Right lobe of liver (tissue), 6 donors: Measurements from ENCODE around the gene PPBP. TPM values are rescaled to one million over a fixed set of nuclear protein-coding genes. Genes with fewer than 3 reads are reported as not detected.

Experiments used
- ATAC-seq, 4 donors: fragments of 200-7000 bp; cut with Tn5 transposase; one replicate each; pipeline ENCODE4 v1.9.1; 2020; ENCODE audit warnings: mild to moderate bottlenecking in 4 of 4, moderate library complexity in 4 of 4
- DNase-seq, 3 donors: peaks; one replicate each; pipeline ENCODE4 v3.0.0-alpha.2; 2020
- H3K27ac ChIP-seq, 3 donors: fragments of 200-600 bp; one replicate each; pipeline ENCODE4 v1.8.0; 2022
- H3K27me3 ChIP-seq, 2 donors: fragments of 200-600 bp; one replicate each; pipeline ENCODE4 v1.8.0; 2022
- H3K36me3 ChIP-seq, 4 donors: fragments of 200-600 bp; sonication (generic) in 1 of 4; one replicate each; pipeline versions ENCODE4 v1.5.1 to v1.8.0; 2017 to 2022; ENCODE audit warnings: control low read depth in 1 of 4
- H3K4me1 ChIP-seq, 4 donors: fragments of 200-600 bp; sonication (generic) in 1 of 4; one replicate each; pipeline versions ENCODE4 v1.5.1 to v1.8.0; 2017 to 2022; ENCODE audit warnings: control low read depth in 1 of 4
- H3K4me3 ChIP-seq, 3 donors: fragments of 200-600 bp; one replicate each; pipeline ENCODE4 v1.8.0; 2022
- H3K9me3 ChIP-seq, 4 donors: fragments of 200-600 bp; sonication (generic) in 1 of 4; one replicate each; pipeline versions ENCODE4 v1.5.1 to v1.8.0; 2017 to 2022; ENCODE audit warnings: control low read depth in 1 of 4
- POLR2A ChIP-seq: fragments of 450-650 bp; IDR thresholded peaks from one replicate; pipeline ENCODE4 v1.6.1; 2017; ENCODE audit warnings: antibody characterized with exemption, mild to moderate bottlenecking
- WGBS: methylation state at CpG from one replicate; pipeline ENCODE4 v1.1.6; 2018; ENCODE audit warnings: low coverage, low lambda C conversion rate; ENCODE audit not compliant: insufficient coverage; ENCODE audit errors: missing lambda C conversion rate; 5-methylcytosine and 5-hydroxymethylcytosine counted together
- intact Hi-C, 2 donors: fragments of 100-400 bp; cut with DNase I; formaldehyde crosslinking; loops; one replicate each; pipeline versions ENCODE4 v1.11.2 to v1.14.1; 2022
- long read RNA-seq: library from polyadenylated mRNA; unstranded; transcript quantifications from one replicate; pipeline ENCODE4 v2.0.0, GENCODE V29; 2019
- total RNA-seq, 6 experiments: library from RNA; depleted of rRNA in 2 of 6; stranded (reverse); fragments of >200 nt in 2 of 6; fragmentation: NEBNext Ultra II Directional in 3 of 6; extraction: Animal tissue kit (Norgen Biotek cat#: 25700) in 3 of 6; gene quantifications; one replicate each; pipeline versions ENCODE4 v1.1.0 to v1.2.4, GENCODE V29; 2016 to 2023
- TF ChIP-seq, protein P1 (sequence below), 4 donors: fragments of 200-600 bp in 3 of 4; fragments of 450-650 bp in 1 of 4; IDR thresholded peaks; one replicate each; pipeline versions ENCODE4 v1.5.1 to v1.8.0; 2016 to 2022; ENCODE audit warnings: antibody characterized with exemption in 4 of 4, mild to moderate bottlenecking in 2 of 4
- donor health status: DM: no; HTN: yes; CAD: no.
- donor health status: DM: no; HTN: no; CAD: no.
- donor health status: DM: no; HTN: no; CAD: no.
- donor health status: DM: no; HTN: yes; CAD: no.
- donor health status: DM: no; HTN: yes; CAD: no.

Gene PPBP, protein sequence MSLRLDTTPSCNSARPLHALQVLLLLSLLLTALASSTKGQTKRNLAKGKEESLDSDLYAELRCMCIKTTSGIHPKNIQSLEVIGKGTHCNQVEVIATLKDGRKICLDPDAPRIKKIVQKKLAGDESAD
- 1 to 10 TPM in 3 of 6 experiments, under 1 TPM in 2, not detected in 1; 0.42 to 8.5 (median 1.2) TPM for total RNA-seq
- long read RNA-seq, transcript PPBP-201 (3 exons, 715 nt) = major isoform, 5 of 5 reads
- long read RNA-seq, partial matches to known transcripts = 0 of 5 reads
- long read RNA-seq, other reads (novel, unspliced or antisense) = 0 of 5 reads

DNA sequence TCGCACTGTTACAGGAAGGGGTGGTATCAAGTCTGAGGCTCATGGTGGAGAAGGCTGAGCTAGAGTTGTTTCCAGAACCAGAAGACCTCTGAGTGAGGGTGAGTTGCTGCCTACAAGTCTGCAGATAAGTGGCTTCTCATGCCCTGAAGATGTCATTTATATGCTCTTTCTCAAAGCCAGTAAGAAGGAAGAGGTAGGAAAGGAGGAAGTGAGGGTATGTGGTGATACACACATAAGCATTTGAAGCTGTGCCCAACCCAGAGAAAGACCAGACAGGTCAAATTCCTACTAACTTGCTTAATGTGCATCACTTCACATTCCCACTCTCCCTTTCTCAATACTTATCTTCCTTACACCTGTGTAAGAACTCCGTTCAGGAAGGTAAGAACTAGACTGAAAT, at the start of gene PPBP:
Gene PPBP, minus strand, starts transcription at position 130 of the 400 bp plus-strand sequence. Its CDS starts 87 bp downstream, at position 43.
- Histone ChIP-seq H3K9me3 (no peaks in the 10 kb centered on the region), H3K4me1 (no peaks in the 10 kb centered on the region), H3K27me3 (peaks cover 0 to 7% of the 10 kb centered on the region in 2 donors), H3K36me3 (no peaks in the 10 kb centered on the region), H3K4me3 (no peak within 1 kb of the TSS), H3K27ac (no peak within 1 kb of the TSS)
- intact Hi-C loops = no loop called here
- TF ChIP-seq POLR2A = no peak
- TF ChIP-seq, protein P1, sequence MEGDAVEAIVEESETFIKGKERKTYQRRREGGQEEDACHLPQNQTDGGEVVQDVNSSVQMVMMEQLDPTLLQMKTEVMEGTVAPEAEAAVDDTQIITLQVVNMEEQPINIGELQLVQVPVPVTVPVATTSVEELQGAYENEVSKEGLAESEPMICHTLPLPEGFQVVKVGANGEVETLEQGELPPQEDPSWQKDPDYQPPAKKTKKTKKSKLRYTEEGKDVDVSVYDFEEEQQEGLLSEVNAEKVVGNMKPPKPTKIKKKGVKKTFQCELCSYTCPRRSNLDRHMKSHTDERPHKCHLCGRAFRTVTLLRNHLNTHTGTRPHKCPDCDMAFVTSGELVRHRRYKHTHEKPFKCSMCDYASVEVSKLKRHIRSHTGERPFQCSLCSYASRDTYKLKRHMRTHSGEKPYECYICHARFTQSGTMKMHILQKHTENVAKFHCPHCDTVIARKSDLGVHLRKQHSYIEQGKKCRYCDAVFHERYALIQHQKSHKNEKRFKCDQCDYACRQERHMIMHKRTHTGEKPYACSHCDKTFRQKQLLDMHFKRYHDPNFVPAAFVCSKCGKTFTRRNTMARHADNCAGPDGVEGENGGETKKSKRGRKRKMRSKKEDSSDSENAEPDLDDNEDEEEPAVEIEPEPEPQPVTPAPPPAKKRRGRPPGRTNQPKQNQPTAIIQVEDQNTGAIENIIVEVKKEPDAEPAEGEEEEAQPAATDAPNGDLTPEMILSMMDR (IDR thresholded peaks at IDR 0.05) = no peak
- DNase-seq = no peak
- WGBS = 85% methylated on average over 2 of the region's 2 CpGs
- ATAC-seq = no peak

DNA sequence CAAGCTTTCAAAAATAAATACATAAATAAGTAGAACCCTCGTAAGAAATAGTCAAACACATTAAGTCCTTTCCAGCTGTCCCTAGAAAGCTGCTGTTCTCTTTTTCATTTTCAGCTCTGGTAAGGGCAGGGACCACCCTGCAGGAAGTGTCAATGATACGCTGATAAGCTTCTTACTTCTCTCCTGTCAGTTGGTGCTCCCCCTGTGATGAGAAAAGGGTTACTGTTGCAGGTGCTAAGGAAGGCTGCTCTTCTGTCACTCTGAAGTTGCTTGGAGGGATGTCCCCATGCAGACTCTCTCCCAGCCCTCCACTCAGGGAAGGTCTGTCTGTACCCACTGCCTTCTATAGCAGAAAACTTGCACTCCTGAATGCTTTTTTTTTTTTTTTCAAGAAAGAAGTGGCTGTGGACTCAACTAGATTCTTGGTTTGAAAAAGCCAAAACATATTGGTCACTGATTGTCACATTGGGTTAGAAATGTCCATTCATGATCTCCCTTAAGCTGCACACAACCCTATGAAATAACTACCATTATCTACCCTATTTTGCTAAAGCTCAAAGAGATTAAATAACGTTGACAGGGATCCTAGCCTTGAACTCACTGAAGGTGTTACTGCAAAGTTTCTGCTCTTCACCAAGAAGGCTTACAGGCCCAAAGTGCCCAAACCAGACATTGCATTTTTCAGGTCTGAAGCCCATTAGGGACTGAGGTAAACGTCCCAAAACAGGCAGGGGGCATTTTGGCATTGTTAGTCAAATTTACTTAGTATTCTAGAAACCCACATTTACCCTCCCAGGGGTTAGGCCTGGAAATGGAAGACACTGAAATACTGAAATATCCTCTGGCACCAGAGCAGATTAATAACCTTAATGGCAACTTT, 49.3 kb upstream of the PPBP start:
- intact Hi-C loops = no loop called here
- no peaks in the 10 kb centered on the region for H3K27me3 ChIP-seq
- no peaks in the 10 kb centered on the region for H3K36me3 ChIP-seq
- H3K27ac ChIP-seq = no peak overlapping the region
- peak overlapping the region in 2 of 3 donors; percentile 54 to 63 for H3K4me3 ChIP-seq
- DNase-seq = no peak
- 40% methylated on average over 4 of the region's 4 CpGs for WGBS
- TF ChIP-seq POLR2A = no peak
- TF ChIP-seq, protein P1 (IDR thresholded peaks at IDR 0.05) = no peak
- no peak for ATAC-seq
- H3K9me3 ChIP-seq = no peaks in the 10 kb centered on the region
- no peaks in the 10 kb centered on the region for H3K4me1 ChIP-seq

DNA sequence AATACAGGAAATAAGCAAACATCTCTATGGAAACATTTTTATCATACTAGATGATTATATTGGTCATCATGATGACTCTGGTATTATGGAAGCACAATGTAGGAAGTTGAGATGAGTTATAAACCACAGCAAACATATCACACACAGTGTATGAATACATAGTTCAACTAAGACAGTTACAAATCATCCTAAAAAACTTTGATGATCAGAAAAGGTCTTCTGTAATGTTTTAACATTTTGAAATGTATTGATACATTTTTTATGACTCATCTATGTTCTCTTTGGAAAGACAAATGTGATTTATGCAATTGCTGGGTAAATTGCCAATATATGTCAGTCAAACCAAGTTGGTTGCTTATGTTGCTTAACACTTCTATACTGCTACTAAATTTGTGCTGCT, 45.7 kb upstream of the PPBP start:
- DNase-seq (no peak), ATAC-seq (no peak)
- H3K9me3 ChIP-seq = no peaks in the 10 kb centered on the region
- no peaks in the 10 kb centered on the region for H3K27me3 ChIP-seq
- no peak overlapping the region for H3K4me3 ChIP-seq
- no peaks in the 10 kb centered on the region for H3K4me1 ChIP-seq
- no peak overlapping the region for H3K27ac ChIP-seq
- no peak for TF ChIP-seq POLR2A
- TF ChIP-seq, protein P1 (IDR thresholded peaks at IDR 0.05) = no peak
- H3K36me3 ChIP-seq = no peaks in the 10 kb centered on the region
- intact Hi-C loops = no loop called here

DNA sequence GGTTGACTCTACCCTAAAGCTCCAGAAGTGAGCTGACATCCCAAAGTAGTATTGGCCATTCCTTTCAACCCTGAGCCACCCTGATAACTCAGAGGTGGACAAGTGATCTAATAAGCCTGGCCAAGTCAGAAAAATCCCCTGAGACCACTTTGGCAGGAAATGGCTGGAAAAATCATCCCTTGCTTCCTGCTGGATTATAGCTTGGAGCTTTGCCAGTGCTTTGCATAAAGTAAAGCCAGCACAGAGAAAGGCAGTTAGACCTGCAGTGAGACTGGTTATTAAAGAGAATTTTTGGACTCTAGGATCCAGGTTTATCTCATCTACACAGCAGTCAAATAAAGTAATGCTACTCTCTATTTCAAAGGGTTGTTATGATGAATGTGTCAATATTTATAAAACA, 44.1 kb upstream of the PPBP start:
- intact Hi-C loops = no loop called here

More for the DNA sequence above, 44.1 kb upstream of the PPBP start:
- H3K4me3 ChIP-seq = no peak overlapping the region
- no peaks in the 10 kb centered on the region for H3K36me3 ChIP-seq
- no peaks in the 10 kb centered on the region for H3K9me3 ChIP-seq
- H3K27me3 ChIP-seq = no peaks in the 10 kb centered on the region
- DNase-seq = no peak
- H3K27ac ChIP-seq = no peak overlapping the region
- TF ChIP-seq, protein P1 (IDR thresholded peaks at IDR 0.05) = no peak
- no peak for TF ChIP-seq POLR2A
- no peak for ATAC-seq
- H3K4me1 ChIP-seq = no peaks in the 10 kb centered on the region
